ENCODE measurements around the gene ARHGAP22.

ARHGAP22 gene

GRCh38 chr10:48579251-48579960 lies 25.5 kb downstream of the ARHGAP22 start:
- no peak for DNase-seq

- DNase-seq: peak; percentile 96
Observed at GRCh38 chr10:48577158-48577557, 27.7 kb downstream of the ARHGAP22 start.

GRCh38 chr10:48576501-48576900 lies 28.4 kb downstream of the ARHGAP22 start:
- peak; percentile 63 for DNase-seq

- DNase-seq: no peak
Observed at GRCh38 chr10:48575901-48576300, 29.0 kb downstream of the ARHGAP22 start.

GRCh38 chr10:48574817-48575380 lies 30.0 kb downstream of the ARHGAP22 start:
- DNase-seq: no peak

- DNase-seq: no peak
Observed at GRCh38 chr10:48574322-48574796, 30.5 kb downstream of the ARHGAP22 start.

GRCh38 chr10:48573045-48573444 lies 31.8 kb downstream of the ARHGAP22 start:
- DNase-seq: no peak

- DNase-seq: no peak
Observed at GRCh38 chr10:48572414-48572813, 32.5 kb downstream of the ARHGAP22 start.

GRCh38 chr10:48568546-48568945 lies 36.3 kb downstream of the ARHGAP22 start:
- no peak for DNase-seq

GRCh38 chr10:48568131-48568530 lies 36.7 kb downstream of the ARHGAP22 start:
- no peak for DNase-seq

- DNase-seq: no peak
Observed at GRCh38 chr10:48567346-48567745, 37.5 kb downstream of the ARHGAP22 start.

- no peak for DNase-seq
Observed at GRCh38 chr10:48564466-48565160, 40.3 kb downstream of the ARHGAP22 start.

GRCh38 chr10:48557511-48558123 lies 47.3 kb downstream of the ARHGAP22 start:
- no peak for DNase-seq

GRCh38 chr10:48556713-48557112 lies 48.2 kb downstream of the ARHGAP22 start:
- DNase-seq: no peak

GRCh38 chr10:48556065-48556464 lies 48.8 kb downstream of the ARHGAP22 start:
- no peak for DNase-seq

- no peak for DNase-seq
Observed at GRCh38 chr10:48555310-48556042, 49.4 kb downstream of the ARHGAP22 start.

- DNase-seq: no peak
Observed at GRCh38 chr10:48554656-48555055, 50.2 kb downstream of the ARHGAP22 start.

- no peak for DNase-seq
Observed at GRCh38 chr10:48554246-48554645, 50.6 kb downstream of the ARHGAP22 start.

- no peak for DNase-seq
Observed at GRCh38 chr10:48552946-48553564, 51.8 kb downstream of the ARHGAP22 start.

GRCh38 chr10:48551861-48552591 lies 52.8 kb downstream of the ARHGAP22 start:
- peak; percentile 83 for DNase-seq

- no peak for DNase-seq
Observed at GRCh38 chr10:48550977-48551376, 53.9 kb downstream of the ARHGAP22 start.

Measured in OCI-M1 (cell line).